ENCODE results near the gene ZNF879. TPM values are rescaled to one million over a fixed set of nuclear protein-coding genes. Genes with fewer than 3 reads are reported as not detected.

The ZNF879 gene
- total RNA-seq, 4 donors from 2014 or later: 3.9 to 8.6 (median 5.8) TPM

- H3K36me3 ChIP-seq: no peaks in the 10 kb centered on the region
These were observed 17.0 kb upstream of the ZNF879 start for GRCh38 chr5:179006564-179006963.

GRCh38 chr5:179008667-179009066 is 14.9 kb upstream of the ZNF879 start:
- no peak for ATAC-seq

More at GRCh38 chr5:179006564-179006963, 17.0 kb upstream of the ZNF879 start:
- TF ChIP-seq CTCF (IDR thresholded peaks at IDR 0.05) (no peak), POLR2A (IDR thresholded peaks at IDR 0.05) (no peak), POLR2AphosphoS5 (IDR thresholded peaks at IDR 0.05) (no peak), EP300 (IDR thresholded peaks at IDR 0.05) (no peak)
- Histone ChIP-seq H3K4me1 (no peaks in the 10 kb centered on the region), H3K9me3 (peaks cover 0 to 23% (median 0%) of the 10 kb centered on the region in 3 donors), H3K4me3 (no peak overlapping the region), H3K27ac (no peak overlapping the region), H3K27me3 (no peaks in the 10 kb centered on the region)
- ATAC-seq: no peak
- 94% methylated on average over 2 of the region's 2 CpGs; no CpG with 5 or more reads in 1 of the 2 donors for WGBS, 2 donors (ENCODE audit: low coverage in 1 of 2)

GRCh38 chr5:179033004-179033580 is 9.5 kb downstream of the ZNF879 start:
- Histone ChIP-seq H3K36me3 (peaks cover 28 to 66% of the 10 kb centered on the region in 2 donors), H3K4me1 (no peaks in the 10 kb centered on the region), H3K27ac (no peak overlapping the region), H3K27me3 (no peaks in the 10 kb centered on the region), H3K9me3 (peaks cover 14 to 100% (median 19%) of the 10 kb centered on the region in 3 donors), H3K4me3 (no peak overlapping the region)
- no peak for TF ChIP-seq EP300 (IDR thresholded peaks at IDR 0.05)
- no peak for TF ChIP-seq POLR2AphosphoS5 (IDR thresholded peaks at IDR 0.05)
- TF ChIP-seq POLR2A (IDR thresholded peaks at IDR 0.05): no peak
- TF ChIP-seq CTCF (IDR thresholded peaks at IDR 0.05): no peak
- no peak for ATAC-seq
- WGBS, 2 donors (ENCODE audit: low coverage in 1 of 2): 88 to 98% methylated on average over 7 of the region's 7 CpGs

More at GRCh38 chr5:179008667-179009066, 14.9 kb upstream of the ZNF879 start:
- TF ChIP-seq POLR2A (IDR thresholded peaks at IDR 0.05): no peak
- no peak for TF ChIP-seq EP300 (IDR thresholded peaks at IDR 0.05)
- no peak for TF ChIP-seq CTCF (IDR thresholded peaks at IDR 0.05)
- TF ChIP-seq POLR2AphosphoS5 (IDR thresholded peaks at IDR 0.05): no peak
- no peaks in the 10 kb centered on the region for H3K36me3 ChIP-seq
- no peaks in the 10 kb centered on the region for H3K27me3 ChIP-seq
- no peak overlapping the region for H3K27ac ChIP-seq
- no peaks in the 10 kb centered on the region for H3K4me1 ChIP-seq
- H3K4me3 ChIP-seq: no peak overlapping the region
- H3K9me3 ChIP-seq: peaks cover 0 to 27% (median 0%) of the 10 kb centered on the region in 3 donors
- WGBS, 2 donors (ENCODE audit: low coverage in 1 of 2): 8 to 18% methylated on average over 1 of the region's 1 CpG

GRCh38 chr5:179044765-179045164 is 21.2 kb downstream of the ZNF879 start:
- 86 to 94% methylated on average over 1 to 2 of the region's 2 CpGs for WGBS, 2 donors (ENCODE audit: low coverage in 1 of 2)
- ATAC-seq: no peak
- Histone ChIP-seq H3K4me3 (no peak overlapping the region), H3K36me3 (no peaks in the 10 kb centered on the region), H3K27ac (no peak overlapping the region), H3K4me1 (no peaks in the 10 kb centered on the region), H3K9me3 (peaks cover 0 to 78% (median 0%) of the 10 kb centered on the region in 3 donors), H3K27me3 (no peaks in the 10 kb centered on the region)
- TF ChIP-seq POLR2A (IDR thresholded peaks at IDR 0.05) (no peak), POLR2AphosphoS5 (IDR thresholded peaks at IDR 0.05) (no peak), EP300 (IDR thresholded peaks at IDR 0.05) (no peak), CTCF (IDR thresholded peaks at IDR 0.05) (no peak)

- whole genome bisulfite sequencing, 2 donors (ENCODE audit: low coverage in 1 of 2): 93% methylated on average over 3 to 7 of the region's 9 CpGs
- no peak for TF ChIP-seq POLR2A (IDR thresholded peaks at IDR 0.05)
- no peak for TF ChIP-seq EP300 (IDR thresholded peaks at IDR 0.05)
- TF ChIP-seq POLR2AphosphoS5 (IDR thresholded peaks at IDR 0.05): no peak
- TF ChIP-seq CTCF (IDR thresholded peaks at IDR 0.05): no peak
- Histone ChIP-seq H3K4me1 (no peaks in the 10 kb centered on the region), H3K27me3 (no peaks in the 10 kb centered on the region), H3K36me3 (no peaks in the 10 kb centered on the region), H3K4me3 (no peak overlapping the region), H3K9me3 (peaks cover 0 to 20% (median 0%) of the 10 kb centered on the region in 3 donors), H3K27ac (no peak overlapping the region)
- no peak for ATAC-seq
These were observed 28.2 kb downstream of the ZNF879 start for GRCh38 chr5:179051784-179052183.

Measured in gastroesophageal sphincter (tissue), 4 donors.